IMR-90 (cell line): ENCODE measurements around the gene BCL11B. TPM values are rescaled to one million over a fixed set of nuclear protein-coding genes. Genes with fewer than 3 reads are reported as not detected.

Experiments used
- ATAC-seq: fragments of 200-7000 bp; cut with Tn5 transposase; 2 replicates; pipeline ENCODE4 v1.9.1; 2020; ENCODE audit warnings: low read depth, mild to moderate bottlenecking, moderate library complexity
- BruUV-seq: library from RNA; stranded (reverse); fragments of 400-500 nt; replicated peaks from 2 replicates; lab custom pipeline; 2021; lab: Mats Ljungman, UMichigan
- CTCF ChIA-PET: fragments of 300-600 bp; formaldehyde crosslinking; extraction: SDS; loops from one replicate; lab custom pipeline; 2021; ENCODE audit warnings: antibody characterized with exemption; lab: Yijun Ruan, JAX
- POLR2A ChIA-PET: fragments of 300-600 bp; sonication (Branson Sonifier 250); formaldehyde crosslinking; loops from one replicate; lab custom pipeline; 2022; ENCODE audit warnings: antibody characterized with exemption; ENCODE audit not compliant: unreplicated experiment; lab: Charles Lee
- DNase-seq: peaks from one replicate; pipeline ENCODE4 v3.0.0; 2013
- H2AFZ ChIP-seq: replicated peaks from 2 replicates; pipeline ENCODE3; 2013; ENCODE audit warnings: low read length, mild to moderate bottlenecking; ENCODE audit not compliant: poor library complexity
- H2AK5ac ChIP-seq: 2 replicates; pipeline ENCODE4 v1.6.1; 2013; ENCODE audit warnings: low read depth, low read length, inconsistent platforms
- H2AK9ac ChIP-seq: replicated peaks from 2 replicates; pipeline ENCODE3; 2013; ENCODE audit warnings: mild to moderate bottlenecking, low read depth, low read length, moderate library complexity; ENCODE audit not compliant: poor library complexity
- H2BK120ac ChIP-seq: 2 replicates; pipeline ENCODE4 v1.6.1; 2013; ENCODE audit warnings: low read depth, low read length, inconsistent platforms
- H2BK15ac ChIP-seq: 3 replicates; pipeline ENCODE4 v1.6.1; 2013; ENCODE audit warnings: low read depth, low read length, inconsistent platforms
- H2BK20ac ChIP-seq: 2 replicates; pipeline ENCODE4 v1.6.1; 2013; ENCODE audit warnings: low read depth, mild to moderate bottlenecking, inconsistent platforms, low read length, moderate library complexity
- H2BK5ac ChIP-seq: 2 replicates; pipeline ENCODE4 v1.6.1; 2013; ENCODE audit warnings: mild to moderate bottlenecking, low read depth, low read length, inconsistent platforms; ENCODE audit not compliant: poor library complexity, severe bottlenecking
- H3K14ac ChIP-seq: replicated peaks from 2 replicates; pipeline ENCODE4 v1.6.1; 2013; ENCODE audit warnings: low read depth, low read length, inconsistent platforms
- H3K18ac ChIP-seq: 2 replicates; pipeline ENCODE4 v1.6.1; 2013; ENCODE audit warnings: low read depth, low read length, control low read depth
- H3K23ac ChIP-seq: 2 replicates; pipeline ENCODE4 v1.6.1; 2013; ENCODE audit warnings: low read depth, low read length, inconsistent platforms
- H3K27ac ChIP-seq: 2 replicates; pipeline ENCODE4 v1.5.1; 2013; ENCODE audit warnings: mild to moderate bottlenecking, control low read depth, low read length; ENCODE audit not compliant: insufficient read depth
- H3K27me3 ChIP-seq: 2 replicates; pipeline ENCODE4 v1.6.1; 2013; ENCODE audit warnings: low read length; ENCODE audit not compliant: control insufficient read depth, insufficient read depth
- H3K36me3 ChIP-seq: 2 replicates; pipeline ENCODE4 v1.6.1; 2013; ENCODE audit warnings: low read length, mixed read lengths; ENCODE audit not compliant: control insufficient read depth, insufficient read depth
- H3K4ac ChIP-seq: 2 replicates; pipeline ENCODE4 v1.6.1; 2013; ENCODE audit warnings: low read depth, low read length, inconsistent platforms
- H3K4me1 ChIP-seq: 2 replicates; pipeline ENCODE4 v1.6.1; 2013; ENCODE audit warnings: low read length, mixed read lengths; ENCODE audit not compliant: control insufficient read depth, insufficient read depth
- H3K4me2 ChIP-seq: 2 replicates; pipeline ENCODE4 v1.6.1; 2013; ENCODE audit warnings: low read depth, mild to moderate bottlenecking, control low read depth, low read length, moderate library complexity
- H3K4me3 ChIP-seq: 2 replicates; pipeline ENCODE4 v1.5.1; 2013; ENCODE audit warnings: low read depth, mild to moderate bottlenecking, control low read depth, low read length, moderate library complexity; ENCODE audit not compliant: insufficient read depth
- H3K56ac ChIP-seq: 2 replicates; pipeline ENCODE4 v1.6.1; 2013; ENCODE audit warnings: low read length, inconsistent platforms; ENCODE audit not compliant: insufficient read depth; ENCODE audit errors: extremely low read depth
- H3K79me1 ChIP-seq, 2 experiments: 2 replicates each; pipeline ENCODE4 v1.6.1; 2013; ENCODE audit warnings: low read length in 2 of 2, inconsistent platforms in 1 of 2, low read depth in 1 of 2
- H3K9ac ChIP-seq: 2 replicates; pipeline ENCODE4 v1.6.1; 2013; ENCODE audit warnings: low read depth, low read length, control low read depth
- H3K9me1 ChIP-seq: 2 replicates; pipeline ENCODE4 v1.6.1; 2013; ENCODE audit warnings: low read length, inconsistent platforms; ENCODE audit not compliant: insufficient read depth
- H3K9me3 ChIP-seq: 2 replicates; pipeline ENCODE4 v1.6.1; 2013; ENCODE audit warnings: low read length; ENCODE audit not compliant: control insufficient read depth, insufficient read depth
- H4K20me1 ChIP-seq: 2 replicates; pipeline ENCODE4 v1.6.1; 2013; ENCODE audit warnings: low read length, inconsistent platforms; ENCODE audit not compliant: insufficient read depth
- H4K5ac ChIP-seq: 2 replicates; pipeline ENCODE4 v1.6.1; 2013; ENCODE audit warnings: mild to moderate bottlenecking, low read depth, low read length, control low read depth
- H4K8ac ChIP-seq, 2 experiments: 2 replicates each; pipeline ENCODE4 v1.6.1; 2013; ENCODE audit warnings: low read depth in 2 of 2, low read length in 2 of 2, control low read depth in 1 of 2, inconsistent platforms in 1 of 2
- H4K91ac ChIP-seq: 2 replicates; pipeline ENCODE4 v1.6.1; 2013; ENCODE audit warnings: low read depth, low read length, inconsistent platforms; ENCODE audit not compliant: insufficient read depth
- CEBPB ChIP-seq: IDR thresholded peaks from 2 replicates; pipeline ENCODE4 v1.6.1; 2012; ENCODE audit warnings: low read depth, low read length, improper control_type of control experiment
- MAFK ChIP-seq: IDR thresholded peaks from 2 replicates; pipeline ENCODE4 v1.6.1; 2012; ENCODE audit warnings: low read depth, low read length, improper control_type of control experiment
- MAZ ChIP-seq: IDR thresholded peaks from 2 replicates; pipeline ENCODE4 v1.6.1; 2012; ENCODE audit warnings: low read depth, mild to moderate bottlenecking, low read length, improper control_type of control experiment, moderate library complexity, borderline replicate concordance
- MXI1 ChIP-seq: IDR thresholded peaks from 2 replicates; pipeline ENCODE4 v1.6.1; 2012; ENCODE audit warnings: low read depth, mild to moderate bottlenecking, low read length, moderate library complexity, borderline replicate concordance
- POLR2A ChIP-seq: IDR thresholded peaks from 2 replicates; pipeline ENCODE4 v1.6.1; 2012; ENCODE audit warnings: mild to moderate bottlenecking, low read depth, low read length
- RAD21 ChIP-seq: IDR thresholded peaks from 2 replicates; pipeline ENCODE4 v1.6.1; 2012; ENCODE audit warnings: low read length, improper control_type of control experiment
- WGBS, 2 experiments: methylation state at CpG; one replicate each; pipeline versions ENCODE4 v1.1.5 to v1.1.7; 2013; ENCODE audit warnings: missing lambda C conversion rate in 2 of 2; ENCODE audit not compliant: insufficient read length in 1 of 2; ENCODE audit errors: extremely low coverage in 2 of 2; 5-methylcytosine and 5-hydroxymethylcytosine counted together
- dilution Hi-C: fragments of 300-500 bp; cut with HindIII; formaldehyde crosslinking; loops from one replicate; pipeline ENCODE4 v1.14.3; 2018; ENCODE audit warnings: low sequenced_read_pairs; ENCODE audit not compliant: unreplicated experiment
- in situ Hi-C: fragments of 300-500 bp; cut with MboI; formaldehyde crosslinking; loops from 3 replicates; pipeline ENCODE4 v1.14.3; 2019; ENCODE audit warnings: low sequenced_read_pairs, inconsistent platforms, mixed read lengths
- intact Hi-C: fragments of 100-400 bp; cut with micrococcal nuclease; formaldehyde crosslinking; loops from 2 replicates; pipeline ENCODE4 v1.10.0; 2022
- polyA plus RNA-seq, 3 experiments: library from polyadenylated mRNA; depleted of rRNA; stranded (reverse); fragments of >200 nt; gene quantifications; 2 replicates each; pipeline ENCODE4 v1.2.3, GENCODE V29; 2012; ENCODE audit warnings: low replicate concordance in 1 of 3
- total RNA-seq: library from RNA; depleted of rRNA; stranded (reverse); fragments of >200 nt; gene quantifications from 2 replicates; pipeline ENCODE4 v1.2.3, GENCODE V29; 2012

BCL11B gene
- total and polyA plus RNA-seq, 2 of the 4 experiments (the other 2 are of a cell fraction), result under 0.01 TPM; not detected in 1

DNA sequence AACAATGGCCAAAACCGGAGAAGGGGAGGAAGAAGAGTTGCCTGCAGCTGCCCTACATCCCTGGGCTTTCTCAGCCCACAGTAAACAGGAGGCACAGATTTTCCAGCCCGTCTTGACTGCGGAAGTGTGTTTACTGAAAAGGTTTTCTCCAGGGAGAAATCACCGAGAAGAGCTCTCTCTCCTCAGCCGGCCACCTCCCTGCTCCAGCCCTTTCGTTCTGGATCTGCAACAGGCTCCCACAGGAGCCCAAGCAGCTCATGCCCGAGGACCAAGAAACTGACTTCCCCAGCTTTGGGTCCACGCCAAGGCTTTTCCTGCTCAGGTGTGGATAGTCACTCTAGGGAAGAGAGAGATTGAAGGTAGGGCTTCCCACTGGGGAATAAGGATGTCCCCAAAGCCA lies 61.7 kb downstream of the BCL11B start:
- peaks cover 26% of the 10 kb centered on the region for H3K9me3 ChIP-seq
- H3K56ac ChIP-seq, result no peak overlapping the region
- no peaks in the 10 kb centered on the region for H3K79me1 ChIP-seq
- CTCF ChIA-PET, result no interaction called here
- H3K27ac ChIP-seq, result no peak overlapping the region
- no peak overlapping the region for H4K5ac ChIP-seq
- H2AFZ ChIP-seq, result no peak overlapping the region
- no peak overlapping the region for H3K4me3 ChIP-seq
- no peaks in the 10 kb centered on the region for H3K4me1 ChIP-seq
- no peak overlapping the region for H2BK120ac ChIP-seq
- no peak for TF ChIP-seq MXI1
- no peak for TF ChIP-seq POLR2A
- TF ChIP-seq RAD21, result no peak
- no peak for TF ChIP-seq MAZ
- TF ChIP-seq MAFK, result no peak
- TF ChIP-seq CEBPB, result no peak
- H2BK15ac ChIP-seq, result no peak overlapping the region
- H4K8ac ChIP-seq, result no peak overlapping the region
- in situ Hi-C loops, result no loop called here
- H3K18ac ChIP-seq, result no peak overlapping the region
- BruUV-seq, result no TSS peak
- no peak overlapping the region for H2BK5ac ChIP-seq
- no peak overlapping the region for H3K9ac ChIP-seq
- H4K20me1 ChIP-seq, result no peaks in the 10 kb centered on the region
- no CpG with 5 or more reads among the region's 8 CpGs for WGBS, 2 experiments
- POLR2A ChIA-PET, result no interaction called here
- H3K23ac ChIP-seq, result no peak overlapping the region
- no peak overlapping the region for H3K14ac ChIP-seq
- H2BK20ac ChIP-seq, result no peak overlapping the region
- dilution Hi-C loops, result no loop called here
- no peak overlapping the region for H2AK9ac ChIP-seq
- no peak overlapping the region for H3K4ac ChIP-seq
- no peak overlapping the region for H4K91ac ChIP-seq
- no peaks in the 10 kb centered on the region for H3K27me3 ChIP-seq
- H3K36me3 ChIP-seq, result no peaks in the 10 kb centered on the region
- no peak overlapping the region for H2AK5ac ChIP-seq
- no peaks in the 10 kb centered on the region; the same call in 1 of the 2 replicates for H3K9me1 ChIP-seq
- H3K4me2 ChIP-seq, result no peak overlapping the region
- intact Hi-C loops, result no loop called here
- no peak for DNase-seq
- no peak for ATAC-seq
